Transverse colon (tissue), 4 donors: Measurements from ENCODE around the gene KLHL29. TPM values are rescaled to one million over a fixed set of nuclear protein-coding genes. Genes with fewer than 3 reads are reported as not detected.
A peak's percentile ranks its signal among the peaks of the same experiment; 100 is the strongest.

Source experiments
- DNase-seq: peaks from one replicate; pipeline ENCODE4 v3.0.0-alpha.2; 2019
- H3K27ac ChIP-seq, 4 donors: fragments of 200-600 bp; sonication (generic); 2 replicates each; pipeline ENCODE4 v1.5.1; 2016 to 2018; ENCODE audit warnings: inconsistent platforms in 4 of 4
- H3K27me3 ChIP-seq: fragments of 200-600 bp; sonication (generic); 2 replicates; pipeline ENCODE4 v1.5.1; 2017; ENCODE audit warnings: inconsistent platforms
- H3K36me3 ChIP-seq, 4 donors: fragments of 200-600 bp; sonication (generic); 2 replicates each; pipeline ENCODE4 v1.5.1; 2017 to 2019; ENCODE audit warnings: inconsistent platforms in 4 of 4
- H3K4me1 ChIP-seq, 4 donors: fragments of 200-600 bp; sonication (generic); 2 replicates each; pipeline ENCODE4 v1.5.1; 2017 to 2020; ENCODE audit warnings: inconsistent platforms in 4 of 4
- H3K4me3 ChIP-seq, 4 donors: fragments of 200-600 bp; sonication (generic); 1 replicate in 1 of 4; 2 replicates in 3 of 4; pipeline versions ENCODE4 v1.5.1 to v1.6.1; 2017 to 2019; ENCODE audit warnings: inconsistent platforms in 4 of 4
- H3K9me3 ChIP-seq, 2 donors: fragments of 200-600 bp; sonication (generic); 2 replicates each; pipeline ENCODE4 v1.5.1; 2017 to 2019; ENCODE audit warnings: inconsistent platforms in 2 of 2
- EP300 ChIP-seq: sonication (generic); formaldehyde crosslinking; IDR thresholded peaks from one replicate; pipeline ENCODE4 v1.6.1; 2017; ENCODE audit warnings: antibody characterized with exemption, low read depth
- POLR2A ChIP-seq: fragments of 450-650 bp; IDR thresholded peaks from one replicate; pipeline ENCODE4 v1.6.1; 2016; ENCODE audit warnings: antibody characterized with exemption, mild to moderate bottlenecking, moderate library complexity
- POLR2AphosphoS5 ChIP-seq, 3 donors: sonication (generic); formaldehyde crosslinking; IDR thresholded peaks; one replicate each; pipeline ENCODE4 v1.6.1; 2016; ENCODE audit warnings: antibody characterized with exemption in 3 of 3
- WGBS, 2 donors: methylation state at CpG; one replicate each; pipeline ENCODE4 v1.1.5; 2018; ENCODE audit warnings: low coverage in 1 of 2; 5-methylcytosine and 5-hydroxymethylcytosine counted together
- in situ Hi-C, 4 donors: fragments of 200-750 bp; cut with MboI; loops; one replicate each; pipeline versions ENCODE4 v1.15.0 to v1.15.1; 2017; ENCODE audit warnings: low sequenced_read_pairs in 3 of 4, low pct_ligation_motif_present in 1 of 4, low pct_unique_long_range_greater_than_20kb in 1 of 4
- intact Hi-C: fragments of 100-400 bp; cut with DNase I; formaldehyde crosslinking; loops from one replicate; pipeline ENCODE4 v1.15.1; 2023; ENCODE audit warnings: low total_unique reads
- total RNA-seq, 4 donors: library from RNA; depleted of rRNA; stranded (reverse); fragments of >200 nt; gene quantifications; one replicate each; pipeline ENCODE4 v1.1.0, GENCODE V29; 2016
- TF ChIP-seq, protein P1 (sequence below), 5 experiments: fragments of 200-600 bp in 3 of 5; fragments of 450-650 bp in 2 of 5; sonication (generic) in 3 of 5; IDR thresholded peaks; 1 replicate in 2 of 5; 2 replicates in 3 of 5; pipeline ENCODE4 v1.5.1; 2016 to 2017; ENCODE audit warnings: antibody characterized with exemption in 5 of 5, inconsistent platforms in 3 of 5, mild to moderate bottlenecking in 2 of 5, moderate library complexity in 1 of 5

Gene KLHL29
- total RNA-seq, 4 donors from 2014 or later: 3.3 to 16.5 (median 5.8) TPM

DNA sequence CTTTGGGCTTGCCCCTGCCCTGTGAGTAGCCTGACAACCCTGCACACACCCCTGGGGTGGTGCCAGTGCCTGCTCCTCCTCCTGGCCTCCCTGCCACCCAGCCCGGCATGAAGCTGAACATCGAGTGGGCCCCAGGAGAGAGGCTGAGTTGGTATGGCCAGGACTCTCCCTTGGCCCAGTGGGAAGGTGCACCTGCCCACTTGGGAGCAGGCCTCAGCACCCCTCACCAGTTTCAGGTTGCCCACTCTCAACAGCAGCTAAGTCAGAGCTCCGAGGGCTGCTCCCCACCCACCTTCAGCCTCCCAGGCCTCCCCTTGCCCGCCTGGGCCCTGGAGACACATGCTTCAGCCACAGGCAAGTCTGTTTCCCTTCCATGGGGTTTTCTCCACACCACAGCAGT lies 203.1 kb downstream of the KLHL29 start:
- no peak for DNase-seq
- WGBS, 2 donors: 70 to 97% methylated on average over 2 to 4 of the region's 4 CpGs
- TF ChIP-seq, protein P1, sequence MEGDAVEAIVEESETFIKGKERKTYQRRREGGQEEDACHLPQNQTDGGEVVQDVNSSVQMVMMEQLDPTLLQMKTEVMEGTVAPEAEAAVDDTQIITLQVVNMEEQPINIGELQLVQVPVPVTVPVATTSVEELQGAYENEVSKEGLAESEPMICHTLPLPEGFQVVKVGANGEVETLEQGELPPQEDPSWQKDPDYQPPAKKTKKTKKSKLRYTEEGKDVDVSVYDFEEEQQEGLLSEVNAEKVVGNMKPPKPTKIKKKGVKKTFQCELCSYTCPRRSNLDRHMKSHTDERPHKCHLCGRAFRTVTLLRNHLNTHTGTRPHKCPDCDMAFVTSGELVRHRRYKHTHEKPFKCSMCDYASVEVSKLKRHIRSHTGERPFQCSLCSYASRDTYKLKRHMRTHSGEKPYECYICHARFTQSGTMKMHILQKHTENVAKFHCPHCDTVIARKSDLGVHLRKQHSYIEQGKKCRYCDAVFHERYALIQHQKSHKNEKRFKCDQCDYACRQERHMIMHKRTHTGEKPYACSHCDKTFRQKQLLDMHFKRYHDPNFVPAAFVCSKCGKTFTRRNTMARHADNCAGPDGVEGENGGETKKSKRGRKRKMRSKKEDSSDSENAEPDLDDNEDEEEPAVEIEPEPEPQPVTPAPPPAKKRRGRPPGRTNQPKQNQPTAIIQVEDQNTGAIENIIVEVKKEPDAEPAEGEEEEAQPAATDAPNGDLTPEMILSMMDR (IDR thresholded peaks at IDR 0.05): no peak
- no peak for TF ChIP-seq POLR2AphosphoS5 (IDR thresholded peaks at IDR 0.05)
- TF ChIP-seq EP300: no peak
- TF ChIP-seq POLR2A: no peak
- Histone ChIP-seq H3K27ac (peak overlapping the region; percentile 25 to 58 (median 53)), H3K27me3 (no peaks in the 10 kb centered on the region), H3K4me1 (peaks cover 4 to 10% (median 6%) of the 10 kb centered on the region in 4 donors), H3K4me3 (no peak overlapping the region), H3K36me3 (no peaks in the 10 kb centered on the region), H3K9me3 (no peaks in the 10 kb centered on the region)
- in situ Hi-C loops (no loop called here), intact Hi-C loops (no loop called here)

DNA sequence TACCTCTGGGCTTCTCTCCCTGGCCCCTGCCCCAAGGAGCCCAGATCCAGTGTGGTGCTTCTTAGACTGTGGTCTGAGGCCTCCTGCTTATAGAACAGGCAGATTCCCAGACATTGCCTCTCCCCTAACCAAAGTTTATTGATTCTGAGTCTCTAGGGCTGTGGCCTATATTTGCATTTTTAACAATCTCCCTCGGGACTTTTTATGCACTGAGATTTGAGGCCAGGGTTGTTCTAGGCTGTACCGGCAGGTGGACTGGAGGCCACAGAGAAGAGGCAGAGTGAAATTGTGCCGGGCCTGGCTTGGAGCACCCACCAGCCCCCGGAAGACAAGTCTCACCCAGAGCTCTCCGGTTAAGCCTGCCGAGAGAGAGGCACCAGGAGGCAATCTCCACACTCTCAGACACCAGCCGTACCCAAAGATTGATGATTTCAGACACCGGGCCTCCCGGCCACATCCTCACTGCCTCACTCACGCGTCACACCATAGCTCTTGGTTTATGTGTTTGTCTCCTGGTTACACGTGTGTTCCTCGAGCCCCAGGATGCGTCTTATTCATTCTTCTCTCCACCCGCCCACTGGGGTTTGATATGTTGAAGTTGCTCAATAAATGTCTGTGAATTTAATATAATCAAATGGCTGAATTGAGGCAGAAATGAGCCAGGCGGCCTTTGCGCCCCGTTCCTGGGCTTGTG lies 203.7 kb downstream of the KLHL29 start:
- Histone ChIP-seq H3K27me3 (no peaks in the 10 kb centered on the region), H3K4me1 (peaks cover 7 to 13% (median 9%) of the 10 kb centered on the region in 4 donors), H3K36me3 (no peaks in the 10 kb centered on the region), H3K27ac (peak overlapping the region; percentile 38 to 61 (median 58)), H3K4me3 (no peak overlapping the region), H3K9me3 (no peaks in the 10 kb centered on the region)
- WGBS, 2 donors: 76% methylated on average over 18 of the region's 18 CpGs; no CpG with 5 or more reads in 1 of the 2 donors
- intact Hi-C loops: no loop called here
- TF ChIP-seq POLR2A (no peak), EP300 (no peak), POLR2AphosphoS5 (IDR thresholded peaks at IDR 0.05) (no peak)
- TF ChIP-seq, protein P1 (IDR thresholded peaks at IDR 0.05): no peak
- DNase-seq: no peak
- in situ Hi-C loops: no loop called here

DNA sequence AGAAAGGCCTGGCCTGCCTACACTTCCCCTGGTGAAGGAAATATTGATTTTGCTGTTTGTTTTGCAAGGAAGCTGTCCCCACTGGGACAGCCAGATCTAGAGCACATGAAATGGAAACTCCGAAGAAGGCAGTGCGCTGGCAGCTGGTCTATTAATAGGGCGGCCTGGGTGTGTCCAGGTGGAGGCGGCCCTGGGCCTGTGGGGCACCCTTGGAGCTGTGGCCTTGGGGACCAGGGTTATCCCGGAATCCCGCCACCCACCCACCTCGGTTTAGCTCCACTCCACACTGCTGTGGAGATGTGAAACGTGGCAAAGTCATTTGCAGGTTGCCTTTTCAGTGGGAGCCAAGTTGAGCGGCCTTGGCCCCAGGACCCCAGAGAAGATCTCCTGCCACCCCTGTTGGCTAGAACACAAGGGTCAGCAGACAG lies 204.3 kb downstream of the KLHL29 start:
- intact Hi-C loops (no loop called here), in situ Hi-C loops (no loop called here)
- DNase-seq: no peak
- Histone ChIP-seq H3K4me1 (peaks cover 10 to 18% (median 13%) of the 10 kb centered on the region in 4 donors), H3K27ac (peak overlapping the region; percentile 38 to 61 (median 58)), H3K4me3 (no peak overlapping the region), H3K36me3 (no peaks in the 10 kb centered on the region), H3K9me3 (no peaks in the 10 kb centered on the region), H3K27me3 (no peaks in the 10 kb centered on the region)
- WGBS, 2 donors: 94% methylated on average over 9 of the region's 9 CpGs; no CpG with 5 or more reads in 1 of the 2 donors
- TF ChIP-seq EP300: no peak
- TF ChIP-seq, protein P1 (IDR thresholded peaks at IDR 0.05): no peak
- no peak for TF ChIP-seq POLR2AphosphoS5 (IDR thresholded peaks at IDR 0.05)
- no peak for TF ChIP-seq POLR2A

DNA sequence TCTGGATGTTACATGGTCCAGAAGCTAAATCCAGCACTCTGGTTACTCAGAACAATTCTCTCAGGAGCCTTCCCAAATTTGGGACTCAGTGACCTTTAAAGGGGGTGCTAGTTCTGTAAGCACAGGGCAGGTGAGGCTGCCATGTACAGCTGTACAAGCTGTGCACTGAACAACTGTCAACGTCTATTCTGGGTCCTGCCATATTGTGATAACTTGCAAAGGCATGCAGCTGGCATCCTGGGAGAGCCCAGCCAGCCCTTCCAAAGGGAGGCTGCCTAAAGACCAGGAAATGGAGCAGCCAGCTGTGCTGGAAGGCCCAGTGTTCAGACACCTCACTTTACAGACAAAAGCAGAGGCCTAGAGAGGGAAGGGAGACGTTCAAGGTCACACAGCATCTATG lies 204.8 kb downstream of the KLHL29 start:
- intact Hi-C loops (no loop called here), in situ Hi-C loops (no loop called here)
- peak overlapping the region; percentile 38 to 61 (median 58) for H3K27ac ChIP-seq
- peaks cover 10 to 23% (median 18%) of the 10 kb centered on the region in 4 donors for H3K4me1 ChIP-seq
- H3K27me3 ChIP-seq: no peaks in the 10 kb centered on the region
- no peaks in the 10 kb centered on the region for H3K9me3 ChIP-seq
- 50 to 61% methylated on average over 1 to 2 of the region's 2 CpGs for WGBS, 2 donors
- no peak overlapping the region for H3K4me3 ChIP-seq
- DNase-seq: no peak
- TF ChIP-seq, protein P1 (IDR thresholded peaks at IDR 0.05): no peak
- TF ChIP-seq POLR2AphosphoS5 (IDR thresholded peaks at IDR 0.05): no peak
- TF ChIP-seq POLR2A: no peak
- no peaks in the 10 kb centered on the region for H3K36me3 ChIP-seq
